Naive thymus-derived CD4-positive, alpha-beta T cell (primary cell): ENCODE results near the gene VPS51. TPM values are rescaled to one million over a fixed set of nuclear protein-coding genes. Genes with fewer than 3 reads are reported as not detected.

Source experiments
- ATAC-seq: fragments of 150-1000 bp; cut with Tn5 transposase; 2 replicates; pipeline ENCODE4 v1.10.0; 2021; ENCODE audit warnings: mild to moderate bottlenecking, moderate library complexity
- CTCF ChIA-PET: fragments of 350-600 bp; sonication (Branson Sonifier 250); formaldehyde crosslinking; loops from one replicate; lab custom pipeline; 2021; ENCODE audit warnings: antibody characterized with exemption; lab: Charles Lee
- POLR2A ChIA-PET: fragments of 350-600 bp; sonication (Branson Sonifier 250); formaldehyde crosslinking; loops from one replicate; lab custom pipeline; 2021; ENCODE audit warnings: antibody characterized with exemption, inconsistent platforms; lab: Charles Lee
- DNase-seq, 9 donors: peaks; one replicate each; pipeline versions ENCODE4 v3.0.0 to v3.0.0-alpha.2; 2020 to 2022; ENCODE audit warnings: mixed read lengths in 1 of 9
- H3K27ac ChIP-seq: one replicate; pipeline ENCODE4 v1.7.0; 2013; ENCODE audit warnings: mild to moderate bottlenecking, low read depth, low read length, moderate library complexity
- H3K27me3 ChIP-seq, 2 donors: one replicate each; pipeline ENCODE4 v1.7.0; 2013; ENCODE audit warnings: low read length in 2 of 2, mild to moderate bottlenecking in 2 of 2, moderate library complexity in 2 of 2; ENCODE audit not compliant: control insufficient read depth in 2 of 2, insufficient read depth in 2 of 2
- H3K36me3 ChIP-seq, 3 experiments: 1 replicate in 2 of 3; 2 replicates in 1 of 3; pipeline ENCODE4 v1.7.0; 2013; ENCODE audit warnings: low read length in 3 of 3, mild to moderate bottlenecking in 3 of 3, moderate library complexity in 1 of 3; ENCODE audit not compliant: insufficient read depth in 3 of 3, control insufficient read depth in 2 of 3
- H3K4me1 ChIP-seq, 2 donors: one replicate each; pipeline ENCODE4 v1.7.0; 2013; ENCODE audit warnings: low read length in 2 of 2, mild to moderate bottlenecking in 2 of 2, moderate library complexity in 1 of 2; ENCODE audit not compliant: control insufficient read depth in 2 of 2, insufficient read depth in 2 of 2
- H3K4me3 ChIP-seq: 2 replicates; pipeline ENCODE4 v1.7.0; 2013; ENCODE audit warnings: mild to moderate bottlenecking, low read length
- H3K9me3 ChIP-seq, 3 experiments: 1 replicate in 2 of 3; 2 replicates in 1 of 3; pipeline ENCODE4 v1.7.0; 2013; ENCODE audit warnings: low read length in 3 of 3; ENCODE audit not compliant: control insufficient read depth in 2 of 3
- H3K27ac Mint-ChIP-seq, 9 donors: one replicate each; pipeline ENCODE4 v1.8.0; 2020 to 2022; ENCODE audit warnings: mixed read lengths in 9 of 9, mild to moderate bottlenecking in 8 of 9, moderate library complexity in 5 of 9, inconsistent platforms in 2 of 9
- H3K27me3 Mint-ChIP-seq, 5 donors: one replicate each; pipeline ENCODE4 v1.8.0; 2021 to 2022; ENCODE audit warnings: mixed read lengths in 5 of 5, mild to moderate bottlenecking in 1 of 5
- H3K36me3 Mint-ChIP-seq, 5 donors: one replicate each; pipeline ENCODE4 v1.8.0; 2020 to 2022; ENCODE audit warnings: mixed read lengths in 5 of 5, mild to moderate bottlenecking in 3 of 5, inconsistent platforms in 1 of 5
- H3K4me1 Mint-ChIP-seq, 7 donors: one replicate each; pipeline ENCODE4 v1.8.0; 2020 to 2022; ENCODE audit warnings: mixed read lengths in 7 of 7, mild to moderate bottlenecking in 3 of 7, inconsistent platforms in 1 of 7
- H3K4me3 Mint-ChIP-seq, 10 donors: one replicate each; pipeline ENCODE4 v1.8.0; 2020 to 2022; ENCODE audit warnings: mild to moderate bottlenecking in 10 of 10, mixed read lengths in 10 of 10, moderate library complexity in 6 of 10, inconsistent platforms in 2 of 10
- H3K9me3 Mint-ChIP-seq, 11 donors: one replicate each; pipeline ENCODE4 v1.8.0; 2020 to 2022; ENCODE audit warnings: mixed read lengths in 11 of 11, mild to moderate bottlenecking in 4 of 11, inconsistent platforms in 1 of 11, moderate library complexity in 1 of 11
- intact Hi-C, 2 donors: fragments of 100-400 bp; cut with micrococcal nuclease; formaldehyde crosslinking; loops; one replicate each; pipeline ENCODE4 v1.15.1; 2023
- polyA plus RNA-seq, 2 donors: library from polyadenylated mRNA; unstranded; fragments of 300-500 nt; fragmentation: Illumina TruSeq; gene quantifications; one replicate each; pipeline ENCODE4 v1.2.3, GENCODE V29; 2021
- total RNA-seq, 6 experiments: library from RNA in 5 of 6; stranded (reverse) in 5 of 6; gene quantifications; 1 replicate in 5 of 6; 2 replicates in 1 of 6; pipeline ENCODE4 v1.2.3 and lab custom pipeline; 2021 to 2026

VPS51 gene
- total and polyA plus RNA-seq, 7 experiments from 2014 or later = 106 to 269 (median 196) TPM

DNA sequence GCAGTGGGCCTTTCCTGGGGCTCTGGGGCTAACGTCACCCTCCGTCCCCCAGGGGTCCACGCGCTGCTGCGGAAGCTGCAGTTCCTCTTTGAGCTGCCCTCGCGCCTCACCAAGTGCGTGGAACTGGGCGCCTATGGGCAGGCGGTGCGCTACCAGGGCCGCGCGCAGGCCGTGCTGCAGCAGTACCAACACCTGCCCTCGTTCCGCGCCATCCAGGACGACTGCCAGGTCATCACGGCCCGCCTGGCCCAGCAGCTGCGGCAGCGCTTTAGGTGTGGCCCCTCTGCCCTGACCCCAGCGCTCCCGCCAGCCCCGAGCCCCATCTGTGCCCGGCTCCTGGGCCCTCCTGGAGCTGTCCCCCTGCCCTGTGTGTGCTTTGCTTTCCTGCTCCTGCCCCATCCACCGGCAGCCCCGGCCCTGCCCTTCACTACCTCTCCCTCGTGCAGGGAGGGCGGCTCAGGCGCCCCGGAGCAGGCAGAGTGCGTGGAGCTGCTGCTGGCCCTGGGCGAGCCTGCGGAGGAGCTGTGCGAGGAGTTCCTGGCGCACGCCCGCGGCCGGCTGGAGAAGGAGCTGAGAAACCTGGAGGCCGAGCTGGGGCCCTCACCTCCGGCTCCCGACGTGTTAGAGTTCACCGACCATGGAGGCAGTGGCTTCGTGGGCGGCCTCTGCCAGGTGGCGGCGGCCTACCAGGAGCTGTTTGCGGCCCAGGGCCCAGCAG, 11.9 kb downstream of the VPS51 start:
- H3K4me1 Mint-ChIP-seq = peaks cover 28 to 35% (median 33%) of the 10 kb centered on the region in 7 donors
- Histone ChIP-seq H3K27me3 (no peaks in the 10 kb centered on the region), H3K27ac (no peak overlapping the region), H3K36me3 (peaks cover 0 to 47% (median 4%) of the 10 kb centered on the region in 3 experiments), H3K9me3 (no peaks in the 10 kb centered on the region), H3K4me1 (peaks cover 13 to 15% of the 10 kb centered on the region in 2 donors), H3K4me3 (no peak overlapping the region)
- no peaks in the 10 kb centered on the region for H3K27me3 Mint-ChIP-seq
- no peaks in the 10 kb centered on the region for H3K9me3 Mint-ChIP-seq
- H3K36me3 Mint-ChIP-seq = peaks cover 0 to 18% (median 9%) of the 10 kb centered on the region in 5 donors
- intact Hi-C loops = no loop called here
- POLR2A ChIA-PET = interaction anchor here (0.6 to 7.5 kb wide), 4 partner anchors 9 to 24 kb away, joined by 3 to 98 read pairs (median 40); partner anchors contain the start of genes FAU, MRPL49, VPS51 and ZNHIT2
- DNase-seq = no peak
- ATAC-seq = no peak
- CTCF ChIA-PET = interaction anchor here (0.6 kb wide), 1 partner anchor 620 kb away, joined by 3 read pairs; no protein-coding TSS in a partner anchor
- no peak overlapping the region for H3K27ac Mint-ChIP-seq
- no peak overlapping the region for H3K4me3 Mint-ChIP-seq

DNA sequence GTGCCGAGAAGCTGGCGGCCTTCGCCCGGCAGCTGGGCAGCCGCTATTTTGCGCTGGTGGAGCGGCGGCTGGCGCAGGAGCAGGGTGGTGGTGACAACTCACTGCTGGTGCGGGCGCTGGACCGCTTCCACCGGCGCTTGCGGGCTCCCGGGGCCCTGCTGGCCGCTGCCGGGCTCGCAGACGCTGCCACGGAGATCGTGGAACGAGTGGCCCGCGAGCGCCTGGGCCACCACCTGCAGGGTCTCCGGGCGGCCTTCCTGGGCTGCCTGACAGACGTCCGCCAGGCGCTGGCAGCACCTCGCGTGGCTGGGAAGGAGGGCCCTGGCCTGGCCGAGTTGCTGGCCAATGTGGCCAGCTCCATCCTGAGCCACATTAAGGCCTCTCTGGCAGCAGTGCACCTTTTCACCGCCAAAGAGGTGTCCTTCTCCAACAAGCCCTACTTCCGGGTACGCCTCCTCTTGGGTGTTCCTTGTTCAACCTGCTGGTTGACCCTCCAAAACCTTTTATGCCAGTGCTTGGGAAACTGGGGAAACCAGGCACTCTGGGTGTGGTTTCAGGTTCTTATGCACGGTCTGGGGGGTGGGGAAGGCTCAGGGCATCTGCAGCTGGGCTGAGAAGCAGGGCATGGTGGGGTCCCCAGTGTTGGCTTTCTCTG, 12.6 kb downstream of the VPS51 start:
- ChIA-PET CTCF (interaction anchor here (0.6 to 1.2 kb wide), 2 partner anchors 17 to 620 kb away, joined by 3 read pairs; no protein-coding TSS in a partner anchor), POLR2A (interaction anchor here (0.6 to 7.5 kb wide), 4 partner anchors 9 to 23 kb away, joined by 3 to 98 read pairs (median 40); partner anchors contain the start of genes FAU, MRPL49, VPS51 and ZNHIT2)
- Histone ChIP-seq H3K27me3 (no peaks in the 10 kb centered on the region), H3K4me1 (peaks cover 19 to 22% of the 10 kb centered on the region in 2 donors), H3K9me3 (no peaks in the 10 kb centered on the region), H3K4me3 (no peak overlapping the region), H3K36me3 (peaks cover 0 to 47% (median 4%) of the 10 kb centered on the region in 3 experiments), H3K27ac (no peak overlapping the region)
- Mint-ChIP-seq H3K4me1 (peaks cover 30 to 41% (median 33%) of the 10 kb centered on the region in 7 donors), H3K4me3 (no peak overlapping the region), H3K27ac (no peak overlapping the region), H3K27me3 (no peaks in the 10 kb centered on the region), H3K9me3 (no peaks in the 10 kb centered on the region), H3K36me3 (peaks cover 0 to 15% (median 9%) of the 10 kb centered on the region in 5 donors)
- DNase-seq (no peak), ATAC-seq (no peak)
- intact Hi-C loops = no loop called here

DNA sequence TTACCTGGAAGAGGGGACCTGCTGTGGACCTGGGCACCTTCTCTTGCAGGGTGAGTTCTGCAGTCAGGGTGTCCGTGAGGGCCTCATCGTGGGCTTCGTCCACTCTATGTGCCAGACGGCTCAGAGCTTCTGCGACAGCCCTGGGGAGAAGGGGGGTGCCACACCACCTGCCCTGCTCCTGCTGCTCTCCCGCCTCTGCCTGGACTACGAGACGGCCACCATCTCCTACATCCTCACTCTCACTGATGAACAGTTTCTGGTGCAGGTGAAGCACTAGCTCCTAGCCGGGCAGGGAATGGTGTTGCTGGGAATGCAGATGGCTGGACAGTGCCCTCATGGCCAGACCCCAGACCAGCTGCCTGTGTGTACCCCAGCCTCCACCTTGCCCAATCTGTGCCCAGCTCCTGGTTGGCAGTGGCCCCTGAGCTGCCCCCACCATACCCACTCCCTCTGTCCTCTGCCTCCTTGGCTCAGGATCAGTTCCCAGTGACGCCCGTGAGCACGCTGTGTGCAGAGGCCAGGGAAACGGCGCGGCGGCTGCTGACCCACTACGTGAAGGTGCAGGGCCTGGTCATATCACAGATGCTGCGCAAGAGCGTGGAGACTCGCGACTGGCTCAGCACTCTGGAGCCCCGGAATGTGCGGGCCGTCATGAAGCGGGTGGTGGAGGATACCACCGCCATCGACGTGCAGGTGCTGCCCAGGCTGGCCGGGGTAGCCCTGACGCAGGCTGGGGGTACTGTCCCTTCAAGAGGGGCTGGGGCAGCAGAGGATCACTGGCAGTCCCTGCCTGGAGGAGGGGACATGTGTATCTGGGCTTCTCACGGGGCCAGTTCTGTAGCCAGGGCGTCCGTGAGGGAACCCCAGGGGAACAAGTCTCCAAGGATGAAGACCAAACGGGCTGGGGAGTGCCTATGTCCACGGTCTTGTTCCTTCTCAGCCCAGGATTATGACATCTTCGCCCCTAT, 13.5 kb downstream of the VPS51 start:
- Mint-ChIP-seq H3K4me3 (no peak overlapping the region), H3K9me3 (no peaks in the 10 kb centered on the region), H3K27ac (peak overlapping the region in 8 of 9 donors; percentile 50 to 100 (median 88)), H3K4me1 (peaks cover 28 to 45% (median 38%) of the 10 kb centered on the region in 7 donors), H3K36me3 (peaks cover 0 to 15% (median 8%) of the 10 kb centered on the region in 5 donors), H3K27me3 (no peaks in the 10 kb centered on the region)
- DNase-seq = no peak
- Histone ChIP-seq H3K9me3 (no peaks in the 10 kb centered on the region), H3K4me1 (peaks cover 21 to 23% of the 10 kb centered on the region in 2 donors), H3K27me3 (no peaks in the 10 kb centered on the region), H3K4me3 (no peak overlapping the region), H3K36me3 (peaks cover 0 to 46% (median 4%) of the 10 kb centered on the region in 3 experiments), H3K27ac (peak overlapping the region; percentile 70)
- intact Hi-C loops = loop anchor here (1.0 to 10.0 kb wide), 15 partner anchors 9 to 403 kb away; partner anchors contain the start of genes CAPN1 (in 2 of the 2), ARL2 (in 1 of the 2), CDC42EP2 (in 1 of the 2) and CDCA5 (in 1 of the 2)
- POLR2A ChIA-PET = interaction anchor here (1.0 to 7.5 kb wide), 12 partner anchors 9 to 400 kb away, joined by 3 to 98 read pairs (median 4); partner anchors contain the start of genes ARL2, CAPN1, DPF2 and FAU
- ATAC-seq = no peak
- CTCF ChIA-PET = interaction anchor here (0.5 to 4.1 kb wide), 10 partner anchors 8 to 294 kb away, joined by 3 to 48 read pairs (median 4); partner anchors contain the start of genes CAPN1, FAU and MRPL49

DNA sequence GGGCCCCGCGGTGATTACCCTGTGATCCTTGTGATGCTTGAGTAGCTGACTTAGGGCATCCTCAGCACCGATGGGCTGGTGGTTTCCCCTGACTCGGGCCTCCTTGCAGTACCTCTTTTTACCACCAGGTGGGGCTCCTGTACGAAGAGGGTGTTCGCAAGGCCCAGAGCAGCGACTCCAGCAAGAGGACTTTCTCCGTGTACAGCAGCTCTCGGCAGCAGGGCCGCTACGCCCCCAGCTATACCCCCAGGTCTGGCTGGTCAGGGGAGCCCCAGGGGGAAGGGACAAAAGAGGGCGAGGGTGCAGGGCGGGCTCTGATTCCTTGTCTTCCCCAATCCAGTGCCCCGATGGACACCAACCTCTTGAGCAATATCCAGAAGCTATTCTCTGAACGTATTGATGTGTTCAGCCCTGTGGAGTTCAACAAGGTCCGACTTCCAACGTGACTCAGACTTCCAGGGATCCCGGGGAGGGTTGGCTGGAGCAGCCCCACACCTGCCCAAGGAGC, 14.4 kb downstream of the VPS51 start:
- Mint-ChIP-seq H3K36me3 (peaks cover 0 to 15% (median 7%) of the 10 kb centered on the region in 5 donors), H3K27me3 (no peaks in the 10 kb centered on the region), H3K4me3 (peak overlapping the region; percentile 43 to 89 (median 56)), H3K27ac (peak overlapping the region; percentile 50 to 100 (median 86)), H3K9me3 (no peaks in the 10 kb centered on the region), H3K4me1 (peaks cover 28 to 48% (median 35%) of the 10 kb centered on the region in 7 donors)
- ChIA-PET POLR2A (interaction anchor here (1.0 to 7.5 kb wide), 13 partner anchors 8 to 399 kb away, joined by 3 to 98 read pairs (median 4); partner anchors contain the start of genes ARL2, CAPN1, DPF2 and FAU), CTCF (interaction anchor here (0.5 to 4.1 kb wide), 11 partner anchors 9 to 304 kb away, joined by 3 to 48 read pairs (median 3); partner anchors contain the start of genes CAPN1, FAU and MRPL49)
- H3K4me3 ChIP-seq = no peak overlapping the region
- DNase-seq (peak; percentile 82 to 99 (median 93)), ATAC-seq (peak; percentile 78)
- peaks cover 0 to 39% (median 4%) of the 10 kb centered on the region in 3 experiments for H3K36me3 ChIP-seq
- peaks cover 21 to 23% of the 10 kb centered on the region in 2 donors for H3K4me1 ChIP-seq
- peak overlapping the region; percentile 70 for H3K27ac ChIP-seq
- intact Hi-C loops = loop anchor here (1.0 to 10.0 kb wide), 15 partner anchors 8 to 402 kb away; partner anchors contain the start of genes CAPN1 (in 2 of the 2), ARL2 (in 1 of the 2), CDC42EP2 (in 1 of the 2) and CDCA5 (in 1 of the 2)
- H3K27me3 ChIP-seq = no peaks in the 10 kb centered on the region
- H3K9me3 ChIP-seq = no peaks in the 10 kb centered on the region

DNA sequence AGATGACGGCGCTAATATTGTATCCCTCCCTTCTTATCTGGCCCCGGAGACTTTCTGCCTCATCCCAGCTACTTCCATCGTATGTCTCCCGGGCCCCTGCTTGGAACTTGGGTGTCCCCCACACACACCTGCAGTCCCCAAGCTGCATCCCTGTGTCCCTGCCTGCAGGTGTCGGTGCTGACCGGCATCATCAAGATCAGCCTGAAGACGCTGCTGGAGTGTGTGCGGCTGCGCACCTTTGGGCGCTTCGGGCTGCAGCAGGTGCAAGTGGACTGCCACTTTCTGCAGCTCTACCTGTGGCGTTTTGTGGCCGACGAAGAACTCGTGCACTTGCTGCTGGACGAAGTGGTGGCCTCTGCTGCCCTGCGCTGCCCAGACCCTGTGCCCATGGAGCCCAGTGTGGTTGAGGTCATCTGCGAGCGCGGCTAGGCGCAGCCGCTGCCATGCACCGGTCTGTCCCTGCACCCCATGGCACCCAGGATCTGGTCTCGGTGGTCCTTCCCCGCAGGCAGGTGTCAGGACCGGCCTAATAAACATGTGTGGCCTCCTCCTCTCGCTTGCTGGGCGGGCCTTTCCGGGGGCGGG, 15.2 kb downstream of the VPS51 start:
- ChIA-PET POLR2A (interaction anchor here (0.7 to 7.5 kb wide), 15 partner anchors 10 to 390 kb away, joined by 3 to 98 read pairs (median 4); partner anchors contain the start of genes ARL2, CAPN1, CDCA5 and FAU), CTCF (interaction anchor here (0.8 to 4.1 kb wide), 9 partner anchors 10 to 260 kb away, joined by 3 to 48 read pairs (median 4); partner anchors contain the start of genes FAU and MRPL49)
- Histone ChIP-seq H3K27me3 (no peaks in the 10 kb centered on the region), H3K4me1 (peaks cover 27 to 30% of the 10 kb centered on the region in 2 donors), H3K36me3 (peaks cover 0 to 42% (median 4%) of the 10 kb centered on the region in 3 experiments), H3K9me3 (no peaks in the 10 kb centered on the region), H3K4me3 (no peak overlapping the region), H3K27ac (peak overlapping the region; percentile 70)
- Mint-ChIP-seq H3K4me1 (peaks cover 23 to 47% (median 35%) of the 10 kb centered on the region in 7 donors), H3K4me3 (peak overlapping the region; percentile 85 to 97 (median 89)), H3K27me3 (no peaks in the 10 kb centered on the region), H3K36me3 (peaks cover 0 to 7% (median 5%) of the 10 kb centered on the region in 5 donors), H3K27ac (peak overlapping the region; percentile 80 to 100 (median 90)), H3K9me3 (no peaks in the 10 kb centered on the region)
- ATAC-seq (no peak), DNase-seq (peak in 1 of 9 donors; percentile 29)
- intact Hi-C loops = loop anchor here (1.0 to 10.0 kb wide), 8 partner anchors 11 to 401 kb away; partner anchors contain the start of genes CAPN1 (in 1 of the 2), CDC42EP2 (in 1 of the 2), FAU (in 1 of the 2) and MRPL49 (in 1 of the 2)
